GM23338 (cell line): ENCODE measurements around the gene ZNF398. TPM values are rescaled to one million over a fixed set of nuclear protein-coding genes. Genes with fewer than 3 reads are reported as not detected.

Experiments used
- ATAC-seq: fragments of 200-7000 bp; cut with Tn5 transposase; 3 replicates; pipeline ENCODE4 v1.9.1; 2020
- DNase-seq: peaks from one replicate; pipeline ENCODE4 v3.0.0-alpha.2; 2015; ENCODE audit warnings: low spot score
- H2AFZ ChIP-seq: fragments of 200-600 bp; sonication (generic); 2 replicates; pipeline ENCODE4 v1.8.0; 2016; ENCODE audit warnings: antibody characterized with exemption, mild to moderate bottlenecking, moderate library complexity
- H3F3A ChIP-seq: fragments of 200-600 bp; sonication (generic); replicated peaks from 2 replicates; pipeline ENCODE4 v1.8.0; 2017; ENCODE audit warnings: antibody characterized with exemption, mixed run types, low read depth
- H3K27ac ChIP-seq: fragments of 200-600 bp; sonication (generic); 2 replicates; pipeline ENCODE4 v1.6.1; 2016; ENCODE audit warnings: low read depth
- H3K27me3 ChIP-seq: fragments of 200-600 bp; sonication (generic); 2 replicates; pipeline ENCODE4 v1.8.0; 2016; ENCODE audit warnings: mild to moderate bottlenecking, mixed run types, moderate library complexity; ENCODE audit not compliant: insufficient read depth
- H3K36me3 ChIP-seq: fragments of 200-600 bp; sonication (generic); 2 replicates; pipeline ENCODE4 v1.8.0; 2016; ENCODE audit warnings: mild to moderate bottlenecking; ENCODE audit not compliant: insufficient read depth
- H3K4me1 ChIP-seq: fragments of 200-600 bp; sonication (generic); 2 replicates; pipeline ENCODE4 v1.8.0; 2016; ENCODE audit warnings: mild to moderate bottlenecking, moderate library complexity; ENCODE audit not compliant: insufficient read depth
- H3K4me2 ChIP-seq: fragments of 200-600 bp; sonication (generic); 2 replicates; pipeline ENCODE4 v1.7.1; 2017; ENCODE audit warnings: mixed run types
- H3K4me3 ChIP-seq: fragments of 200-600 bp; sonication (generic); 2 replicates; pipeline ENCODE4 v1.6.1; 2016; ENCODE audit warnings: mixed run types
- H3K79me2 ChIP-seq: fragments of 200-600 bp; sonication (generic); replicated peaks from 2 replicates; pipeline ENCODE4 v1.8.0; 2017; ENCODE audit warnings: mild to moderate bottlenecking; ENCODE audit not compliant: insufficient read depth
- H3K9me2 ChIP-seq: fragments of 200-600 bp; sonication (generic); 2 replicates; pipeline ENCODE4 v1.8.0; 2017; ENCODE audit not compliant: insufficient read depth
- H4K20me1 ChIP-seq: fragments of 200-600 bp; sonication (generic); replicated peaks from 2 replicates; pipeline ENCODE4 v1.8.0; 2017; ENCODE audit warnings: mild to moderate bottlenecking; ENCODE audit not compliant: insufficient read depth
- H3K27ac Mint-ChIP-seq: 2 replicates; pipeline ENCODE4 v1.8.0; 2020; ENCODE audit warnings: inconsistent platforms, mild to moderate bottlenecking, moderate library complexity, mixed read lengths
- H3K27me3 Mint-ChIP-seq: 3 replicates; pipeline ENCODE4 v1.8.0; 2022; ENCODE audit warnings: low read depth, mild to moderate bottlenecking, moderate library complexity, mixed read lengths, inconsistent platforms; ENCODE audit not compliant: insufficient read depth, poor library complexity
- H3K36me3 Mint-ChIP-seq: 3 replicates; pipeline ENCODE4 v1.8.0; 2021; ENCODE audit warnings: low read depth, mild to moderate bottlenecking, inconsistent platforms, moderate library complexity, mixed read lengths
- H3K4me1 Mint-ChIP-seq: 3 replicates; pipeline ENCODE4 v1.8.0; 2020; ENCODE audit warnings: mild to moderate bottlenecking, inconsistent platforms, mixed read lengths
- H3K4me3 Mint-ChIP-seq: 3 replicates; pipeline ENCODE4 v1.8.0; 2021; ENCODE audit warnings: moderate library complexity, mild to moderate bottlenecking, inconsistent platforms, mixed read lengths
- H3K9me3 Mint-ChIP-seq: 3 replicates; pipeline ENCODE4 v1.8.0; 2020; ENCODE audit warnings: moderate library complexity, mild to moderate bottlenecking, inconsistent platforms, mixed read lengths
- CREB1 ChIP-seq: fragments of 250-450 bp; sonication (Bioruptor Pico); IDR thresholded peaks from 2 replicates; pipeline ENCODE4 v1.5.0; 2020; ENCODE audit warnings: low read depth, mild to moderate bottlenecking, moderate library complexity
- ETS1 ChIP-seq: IDR thresholded peaks from 2 replicates; pipeline ENCODE4 v1.6.1; 2016; ENCODE audit warnings: antibody characterized with exemption
- EZH2 ChIP-seq: fragments of 200-600 bp; sonication (generic); IDR thresholded peaks from one replicate; pipeline ENCODE4 v1.8.0; 2017; ENCODE audit warnings: antibody characterized with exemption, mild to moderate bottlenecking, low read depth; ENCODE audit not compliant: unreplicated experiment
- EZH2phosphoT487 ChIP-seq: fragments of 200-600 bp; sonication (generic); IDR thresholded peaks from one replicate; pipeline ENCODE4 v1.8.1; 2018; ENCODE audit warnings: antibody characterized with exemption; ENCODE audit not compliant: unreplicated experiment
- JUNB ChIP-seq: IDR thresholded peaks from one replicate; pipeline ENCODE4 v1.6.1; 2016; ENCODE audit warnings: antibody characterized with exemption; ENCODE audit not compliant: unreplicated experiment
- NANOG ChIP-seq: IDR thresholded peaks from 2 replicates; pipeline ENCODE4 v1.6.1; 2016; ENCODE audit warnings: antibody characterized with exemption, borderline replicate concordance
- POLR2AphosphoS5 ChIP-seq: IDR thresholded peaks from 2 replicates; pipeline ENCODE4 v1.6.1; 2016; ENCODE audit warnings: antibody characterized with exemption, low read depth
- STAT1 ChIP-seq: IDR thresholded peaks from one replicate; pipeline ENCODE4 v1.6.1; 2016; ENCODE audit warnings: antibody characterized with exemption; ENCODE audit not compliant: unreplicated experiment
- ZNF114 ChIP-seq: fragments of 250-450 bp; sonication (Bioruptor Pico); IDR thresholded peaks from 2 replicates; pipeline ENCODE4 v1.5.0; 2020; ENCODE audit warnings: mild to moderate bottlenecking, moderate library complexity
- ZNF331 ChIP-seq: fragments of 250-450 bp; sonication (Bioruptor Pico); IDR thresholded peaks from 2 replicates; pipeline ENCODE4 v1.5.0; 2020; ENCODE audit warnings: low read depth, mild to moderate bottlenecking, moderate library complexity
- polyA plus RNA-seq: library from polyadenylated mRNA; unstranded; fragments of >200 nt; fragmentation: Nextera tagmentation; extraction: Ambion mirVana; gene quantifications from 2 replicates; pipeline ENCODE4 v1.2.1, GENCODE V29; 2016
- total RNA-seq: library from RNA; depleted of rRNA; stranded (reverse); fragments of >200 nt; shearing (Covaris generic); gene quantifications from 2 replicates; pipeline ENCODE4 v1.2.3, GENCODE V29; 2014
- TF ChIP-seq, protein P1 (sequence below): IDR thresholded peaks from one replicate; pipeline ENCODE4 v1.6.1; 2018; ENCODE audit warnings: antibody characterized with exemption; ENCODE audit not compliant: unreplicated experiment
- TF ChIP-seq, protein P2 (sequence below): fragments of 250-450 bp; sonication (Bioruptor Pico); IDR thresholded peaks from 2 replicates; pipeline ENCODE4 v1.5.0; 2020; ENCODE audit warnings: mild to moderate bottlenecking, moderate library complexity
- TF ChIP-seq, protein P3 (sequence below), 2 experiments: fragments of 200-600 bp in 1 of 2; sonication (generic) in 1 of 2; conservative IDR thresholded peaks; 2 replicates each; pipeline versions ENCODE4 v1.5.1 to v1.6.1; 2016 to 2017; ENCODE audit warnings: antibody characterized with exemption in 2 of 2, low read depth in 2 of 2, mild to moderate bottlenecking in 2 of 2, moderate library complexity in 1 of 2

The ZNF398 gene
- total and polyA plus RNA-seq, 2 experiments from 2014 or later, result 20.7 to 99.6 TPM

- no peak for ATAC-seq
- Histone ChIP-seq H3K4me2 (no peak overlapping the region), H3K4me1 (peaks cover 17% of the 10 kb centered on the region), H3F3A (peaks cover 24% of the 10 kb centered on the region), H3K4me3 (no peak overlapping the region), H3K27ac (no peak overlapping the region), H4K20me1 (peaks cover 74% of the 10 kb centered on the region), H2AFZ (no peak overlapping the region), H3K27me3 (no peaks in the 10 kb centered on the region), H3K79me2 (peaks cover 99% of the 10 kb centered on the region), H3K9me2 (no peaks in the 10 kb centered on the region), H3K36me3 (peaks cover 60% of the 10 kb centered on the region)
- TF ChIP-seq NANOG (no peak), EZH2 (no peak), ETS1 (no peak), STAT1 (no peak), JUNB (no peak), CREB1 (no peak), ZNF331 (CRISPR knock-in tag) (no peak), ZNF114 (no peak), EZH2phosphoT487 (no peak), POLR2AphosphoS5 (no peak)
- TF ChIP-seq, protein P1, sequence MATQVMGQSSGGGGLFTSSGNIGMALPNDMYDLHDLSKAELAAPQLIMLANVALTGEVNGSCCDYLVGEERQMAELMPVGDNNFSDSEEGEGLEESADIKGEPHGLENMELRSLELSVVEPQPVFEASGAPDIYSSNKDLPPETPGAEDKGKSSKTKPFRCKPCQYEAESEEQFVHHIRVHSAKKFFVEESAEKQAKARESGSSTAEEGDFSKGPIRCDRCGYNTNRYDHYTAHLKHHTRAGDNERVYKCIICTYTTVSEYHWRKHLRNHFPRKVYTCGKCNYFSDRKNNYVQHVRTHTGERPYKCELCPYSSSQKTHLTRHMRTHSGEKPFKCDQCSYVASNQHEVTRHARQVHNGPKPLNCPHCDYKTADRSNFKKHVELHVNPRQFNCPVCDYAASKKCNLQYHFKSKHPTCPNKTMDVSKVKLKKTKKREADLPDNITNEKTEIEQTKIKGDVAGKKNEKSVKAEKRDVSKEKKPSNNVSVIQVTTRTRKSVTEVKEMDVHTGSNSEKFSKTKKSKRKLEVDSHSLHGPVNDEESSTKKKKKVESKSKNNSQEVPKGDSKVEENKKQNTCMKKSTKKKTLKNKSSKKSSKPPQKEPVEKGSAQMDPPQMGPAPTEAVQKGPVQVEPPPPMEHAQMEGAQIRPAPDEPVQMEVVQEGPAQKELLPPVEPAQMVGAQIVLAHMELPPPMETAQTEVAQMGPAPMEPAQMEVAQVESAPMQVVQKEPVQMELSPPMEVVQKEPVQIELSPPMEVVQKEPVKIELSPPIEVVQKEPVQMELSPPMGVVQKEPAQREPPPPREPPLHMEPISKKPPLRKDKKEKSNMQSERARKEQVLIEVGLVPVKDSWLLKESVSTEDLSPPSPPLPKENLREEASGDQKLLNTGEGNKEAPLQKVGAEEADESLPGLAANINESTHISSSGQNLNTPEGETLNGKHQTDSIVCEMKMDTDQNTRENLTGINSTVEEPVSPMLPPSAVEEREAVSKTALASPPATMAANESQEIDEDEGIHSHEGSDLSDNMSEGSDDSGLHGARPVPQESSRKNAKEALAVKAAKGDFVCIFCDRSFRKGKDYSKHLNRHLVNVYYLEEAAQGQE, result no peak
- TF ChIP-seq, protein P2, sequence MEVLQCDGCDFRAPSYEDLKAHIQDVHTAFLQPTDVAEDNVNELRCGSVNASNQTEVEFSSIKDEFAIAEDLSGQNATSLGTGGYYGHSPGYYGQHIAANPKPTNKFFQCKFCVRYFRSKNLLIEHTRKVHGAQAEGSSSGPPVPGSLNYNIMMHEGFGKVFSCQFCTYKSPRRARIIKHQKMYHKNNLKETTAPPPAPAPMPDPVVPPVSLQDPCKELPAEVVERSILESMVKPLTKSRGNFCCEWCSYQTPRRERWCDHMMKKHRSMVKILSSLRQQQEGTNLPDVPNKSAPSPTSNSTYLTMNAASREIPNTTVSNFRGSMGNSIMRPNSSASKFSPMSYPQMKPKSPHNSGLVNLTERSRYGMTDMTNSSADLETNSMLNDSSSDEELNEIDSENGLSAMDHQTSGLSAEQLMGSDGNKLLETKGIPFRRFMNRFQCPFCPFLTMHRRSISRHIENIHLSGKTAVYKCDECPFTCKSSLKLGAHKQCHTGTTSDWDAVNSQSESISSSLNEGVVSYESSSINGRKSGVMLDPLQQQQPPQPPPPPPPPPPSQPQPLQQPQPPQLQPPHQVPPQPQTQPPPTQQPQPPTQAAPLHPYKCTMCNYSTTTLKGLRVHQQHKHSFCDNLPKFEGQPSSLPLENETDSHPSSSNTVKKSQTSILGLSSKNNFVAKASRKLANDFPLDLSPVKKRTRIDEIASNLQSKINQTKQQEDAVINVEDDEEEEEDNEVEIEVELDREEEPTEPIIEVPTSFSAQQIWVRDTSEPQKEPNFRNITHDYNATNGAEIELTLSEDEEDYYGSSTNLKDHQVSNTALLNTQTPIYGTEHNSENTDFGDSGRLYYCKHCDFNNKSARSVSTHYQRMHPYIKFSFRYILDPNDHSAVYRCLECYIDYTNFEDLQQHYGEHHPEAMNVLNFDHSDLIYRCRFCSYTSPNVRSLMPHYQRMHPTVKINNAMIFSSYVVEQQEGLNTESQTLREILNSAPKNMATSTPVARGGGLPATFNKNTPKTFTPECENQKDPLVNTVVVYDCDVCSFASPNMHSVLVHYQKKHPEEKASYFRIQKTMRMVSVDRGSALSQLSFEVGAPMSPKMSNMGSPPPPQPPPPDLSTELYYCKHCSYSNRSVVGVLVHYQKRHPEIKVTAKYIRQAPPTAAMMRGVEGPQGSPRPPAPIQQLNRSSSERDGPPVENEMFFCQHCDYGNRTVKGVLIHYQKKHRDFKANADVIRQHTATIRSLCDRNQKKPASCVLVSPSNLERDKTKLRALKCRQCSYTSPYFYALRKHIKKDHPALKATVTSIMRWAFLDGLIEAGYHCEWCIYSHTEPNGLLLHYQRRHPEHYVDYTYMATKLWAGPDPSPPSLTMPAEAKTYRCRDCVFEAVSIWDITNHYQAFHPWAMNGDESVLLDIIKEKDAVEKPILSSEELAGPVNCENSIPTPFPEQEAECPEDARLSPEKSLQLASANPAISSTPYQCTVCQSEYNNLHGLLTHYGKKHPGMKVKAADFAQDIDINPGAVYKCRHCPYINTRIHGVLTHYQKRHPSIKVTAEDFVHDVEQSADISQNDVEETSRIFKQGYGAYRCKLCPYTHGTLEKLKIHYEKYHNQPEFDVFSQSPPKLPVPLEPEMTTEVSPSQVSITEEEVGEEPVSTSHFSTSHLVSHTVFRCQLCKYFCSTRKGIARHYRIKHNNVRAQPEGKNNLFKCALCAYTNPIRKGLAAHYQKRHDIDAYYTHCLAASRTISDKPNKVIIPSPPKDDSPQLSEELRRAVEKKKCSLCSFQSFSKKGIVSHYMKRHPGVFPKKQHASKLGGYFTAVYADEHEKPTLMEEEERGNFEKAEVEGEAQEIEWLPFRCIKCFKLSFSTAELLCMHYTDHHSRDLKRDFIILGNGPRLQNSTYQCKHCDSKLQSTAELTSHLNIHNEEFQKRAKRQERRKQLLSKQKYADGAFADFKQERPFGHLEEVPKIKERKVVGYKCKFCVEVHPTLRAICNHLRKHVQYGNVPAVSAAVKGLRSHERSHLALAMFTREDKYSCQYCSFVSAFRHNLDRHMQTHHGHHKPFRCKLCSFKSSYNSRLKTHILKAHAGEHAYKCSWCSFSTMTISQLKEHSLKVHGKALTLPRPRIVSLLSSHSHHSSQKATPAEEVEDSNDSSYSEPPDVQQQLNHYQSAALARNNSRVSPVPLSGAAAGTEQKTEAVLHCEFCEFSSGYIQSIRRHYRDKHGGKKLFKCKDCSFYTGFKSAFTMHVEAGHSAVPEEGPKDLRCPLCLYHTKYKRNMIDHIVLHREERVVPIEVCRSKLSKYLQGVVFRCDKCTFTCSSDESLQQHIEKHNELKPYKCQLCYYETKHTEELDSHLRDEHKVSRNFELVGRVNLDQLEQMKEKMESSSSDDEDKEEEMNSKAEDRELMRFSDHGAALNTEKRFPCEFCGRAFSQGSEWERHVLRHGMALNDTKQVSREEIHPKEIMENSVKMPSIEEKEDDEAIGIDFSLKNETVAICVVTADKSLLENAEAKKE, result no peak
- TF ChIP-seq, protein P3, sequence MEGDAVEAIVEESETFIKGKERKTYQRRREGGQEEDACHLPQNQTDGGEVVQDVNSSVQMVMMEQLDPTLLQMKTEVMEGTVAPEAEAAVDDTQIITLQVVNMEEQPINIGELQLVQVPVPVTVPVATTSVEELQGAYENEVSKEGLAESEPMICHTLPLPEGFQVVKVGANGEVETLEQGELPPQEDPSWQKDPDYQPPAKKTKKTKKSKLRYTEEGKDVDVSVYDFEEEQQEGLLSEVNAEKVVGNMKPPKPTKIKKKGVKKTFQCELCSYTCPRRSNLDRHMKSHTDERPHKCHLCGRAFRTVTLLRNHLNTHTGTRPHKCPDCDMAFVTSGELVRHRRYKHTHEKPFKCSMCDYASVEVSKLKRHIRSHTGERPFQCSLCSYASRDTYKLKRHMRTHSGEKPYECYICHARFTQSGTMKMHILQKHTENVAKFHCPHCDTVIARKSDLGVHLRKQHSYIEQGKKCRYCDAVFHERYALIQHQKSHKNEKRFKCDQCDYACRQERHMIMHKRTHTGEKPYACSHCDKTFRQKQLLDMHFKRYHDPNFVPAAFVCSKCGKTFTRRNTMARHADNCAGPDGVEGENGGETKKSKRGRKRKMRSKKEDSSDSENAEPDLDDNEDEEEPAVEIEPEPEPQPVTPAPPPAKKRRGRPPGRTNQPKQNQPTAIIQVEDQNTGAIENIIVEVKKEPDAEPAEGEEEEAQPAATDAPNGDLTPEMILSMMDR (conservative IDR thresholded peaks at IDR 0.05; ENCODE audit: low read depth in 2 of 2), result no peak
- H3K36me3 Mint-ChIP-seq, result peaks cover 85% of the 10 kb centered on the region
- peaks cover 7% of the 10 kb centered on the region for H3K27me3 Mint-ChIP-seq
- no peak overlapping the region for H3K4me3 Mint-ChIP-seq
- H3K27ac Mint-ChIP-seq, result no peak overlapping the region
- no peak for DNase-seq
- peaks cover 23% of the 10 kb centered on the region for H3K4me1 Mint-ChIP-seq
- H3K9me3 Mint-ChIP-seq, result peaks cover 5% of the 10 kb centered on the region; the same call in 2 of the 3 replicates
These were observed 6.8 kb downstream of the ZNF398 start for GRCh38 chr7:149154056-149154455.
